HG02610 (cell line): Measurements from ENCODE around the gene GLRA1.

ENCODE experiments used
- ATAC-seq: cut with Tn5 transposase; IDR thresholded peaks from one replicate; pipeline ENCODE4 v1.9.1; 2021; ENCODE audit warnings: mild to moderate bottlenecking, moderate library complexity; ENCODE audit not compliant: unreplicated experiment

Gene GLRA1

DNA sequence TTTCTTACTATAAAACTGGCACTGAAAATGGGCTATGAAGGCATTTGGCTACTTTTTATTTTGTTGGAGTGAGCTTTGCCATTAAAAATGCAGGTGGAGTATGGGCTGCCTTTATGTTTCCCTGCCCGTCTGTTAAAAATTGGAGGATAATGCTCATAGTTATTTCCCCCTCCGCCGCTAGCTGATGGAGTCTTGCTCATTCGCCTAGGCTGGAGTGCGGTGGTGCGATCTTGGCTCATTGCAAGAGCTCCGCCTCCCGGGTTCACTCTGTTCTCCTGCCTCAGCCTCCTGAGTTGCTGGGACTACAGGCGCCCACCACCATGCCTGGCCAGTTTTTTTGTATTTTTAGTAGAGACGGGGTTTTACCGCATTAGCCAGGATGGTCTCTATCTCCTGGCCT, 144.3 kb downstream of the GLRA1 start:
- no peak for ATAC-seq

GRCh38 chr5:151779531-151780125, 145.0 kb downstream of the GLRA1 start:
- peak; percentile 71 for ATAC-seq

- no peak for ATAC-seq
Measured at GRCh38 chr5:151775025-151775606, 149.5 kb downstream of the GLRA1 start.

DNA sequence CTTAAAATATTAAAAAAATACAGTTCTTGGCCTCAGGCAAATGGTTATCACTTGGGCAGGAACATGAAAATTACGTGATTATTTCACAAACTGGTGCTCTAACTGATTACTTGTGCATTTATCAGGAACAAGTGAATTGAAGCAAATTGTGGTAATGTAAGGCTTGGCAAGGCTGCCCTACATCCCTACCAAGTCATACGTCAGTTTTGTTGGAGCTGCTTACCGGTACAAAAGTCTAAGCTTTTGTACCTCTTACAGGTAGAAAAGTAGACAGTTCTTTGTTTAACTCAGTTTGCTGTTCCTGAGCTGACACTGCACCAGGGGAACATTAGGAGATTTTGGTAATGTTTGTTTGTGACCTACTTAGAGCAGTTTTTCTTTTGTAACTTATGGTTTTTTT, 150.7 kb downstream of the GLRA1 start:
- ATAC-seq, result no peak

DNA sequence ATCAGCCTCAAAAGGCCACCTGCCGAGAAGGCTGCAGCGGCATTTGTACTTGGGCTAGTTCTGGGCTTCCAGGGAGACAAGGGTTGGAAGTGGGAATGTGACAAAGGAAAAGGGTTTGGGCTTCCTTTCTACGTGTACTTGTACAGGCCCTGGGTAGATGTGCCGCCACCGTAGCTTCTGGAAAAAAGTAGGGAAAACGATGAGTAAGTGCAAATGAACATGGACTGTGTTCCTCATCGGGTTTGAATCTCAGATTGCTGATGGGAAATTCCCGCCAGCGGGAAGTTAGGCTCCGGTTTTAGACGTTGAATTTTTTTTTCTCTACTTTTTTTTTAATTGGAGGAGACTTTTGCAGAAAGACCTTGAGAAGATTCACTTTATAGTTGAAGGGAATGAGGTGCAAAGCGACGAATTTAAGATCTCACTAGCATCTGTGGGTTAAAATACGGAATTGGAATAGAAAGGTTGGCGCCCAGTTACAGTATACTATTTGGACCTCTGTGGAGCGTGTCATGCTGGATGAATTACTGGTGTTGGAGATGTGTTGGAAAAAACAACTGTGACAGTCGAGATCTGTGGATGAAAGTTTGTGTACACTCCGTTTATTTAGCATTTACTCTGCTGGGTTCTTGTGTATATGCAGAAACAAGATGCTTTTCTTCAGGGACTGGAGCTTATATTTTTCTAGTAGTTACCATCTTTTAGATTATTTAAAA, 151.6 kb downstream of the GLRA1 start:
- no peak for ATAC-seq
